ENCODE data around the gene CRB1. TPM values are rescaled to one million over a fixed set of nuclear protein-coding genes. Genes with fewer than 3 reads are reported as not detected.

CRB1 gene
- total and polyA plus RNA-seq, 9 of the 15 experiments (the other 6 are each of a cell fraction or from before 2014, with no cell fraction given), result 0.04 to 0.10 TPM; not detected in 7

GRCh38 chr1:197303463-197303862 lies 35.4 kb downstream of the CRB1 start:
- FAIRE-seq (no peak), ATAC-seq (no peak), DNase-seq (ENCODE audit: extremely low read depth in 1 of 4, low spot score in 3 of 4) (no peak)
- Histone ChIP-seq H4K20me1 (replicated peaks; ENCODE audit: control insufficient read depth, insufficient read depth, low read length) (no peaks in the 10 kb centered on the region), H3K4me1 (replicated peaks in 1 of 2; ENCODE audit: control insufficient read depth in 2 of 2, insufficient read depth in 2 of 2, low read length in 2 of 2) (no peaks in the 10 kb centered on the region), H3K27ac (ENCODE audit: extremely low read depth, low read depth, low read length) (no peak overlapping the region), H3K4me2 (ENCODE audit: insufficient read depth, low read length) (no peak overlapping the region), H3K4me3 (no peak overlapping the region), H2AFZ (ENCODE audit: low read depth, low read length) (no peak overlapping the region), H3K27me3 (ENCODE audit: control insufficient read depth in 2 of 2, insufficient read depth in 2 of 2, low read length in 2 of 2) (no peaks in the 10 kb centered on the region), H3K79me2 (ENCODE audit: control insufficient read depth, insufficient read depth, low read length) (no peaks in the 10 kb centered on the region), H3K36me3 (ENCODE audit: control insufficient read depth, insufficient read depth, low read length) (no peaks in the 10 kb centered on the region), H3K9me1 (ENCODE audit: control insufficient read depth, insufficient read depth, low read length) (no peaks in the 10 kb centered on the region), H3K9ac (ENCODE audit: insufficient read depth in 1 of 2, low read depth in 2 of 2, low read length in 2 of 2) (no peak overlapping the region), H3K9me3 (replicated peaks; ENCODE audit: control insufficient read depth, insufficient read depth, low read depth, low read length) (no peaks in the 10 kb centered on the region)
- CTCF ChIA-PET (ENCODE audit: low intra/inter-chr PET ratio), result no interaction called here
- intact Hi-C loops (cut with micrococcal nuclease), result no loop called here
- POLR2A ChIA-PET, result interaction anchor here (0.8 kb wide), 1 partner anchor 13 kb away, joined by 3 read pairs; no protein-coding TSS in a partner anchor
- BruUV-seq (replicated peaks), result no TSS peak
- in situ Hi-C loops (cut with MboI), result no loop called here
- 0% methylated on average over 1 of the region's 1 CpG for WGBS (ENCODE audit: insufficient coverage, low coverage, missing lambda C conversion rate)
- TF ChIP-seq KDM5B (IDR thresholded peaks at IDR 0.05; ENCODE audit: insufficient replicate concordance, low read depth, low read length) (no peak), SMARCA5 (IDR thresholded peaks at IDR 0.05) (no peak), MGA (IDR thresholded peaks at IDR 0.05) (no peak), E2F3 (CRISPR knock-in tag; IDR thresholded peaks at IDR 0.05) (no peak), MYBL2 (IDR thresholded peaks at IDR 0.05; ENCODE audit: low read depth) (no peak), MYBL2 (CRISPR knock-in tag; IDR thresholded peaks at IDR 0.05; ENCODE audit: borderline replicate concordance) (no peak), NFATC3 (IDR thresholded peaks at IDR 0.05) (no peak), ZBTB8A (IDR thresholded peaks at IDR 0.05; ENCODE audit: partially characterized antibody) (no peak), TAF7 (tag; IDR thresholded peaks at IDR 0.05) (no peak), NUFIP1 (IDR thresholded peaks at IDR 0.05; ENCODE audit: partially characterized antibody) (no peak), ZNF584 (CRISPR knock-in tag; IDR thresholded peaks at IDR 0.05; ENCODE audit: low read depth) (no peak), TCFL5 (CRISPR knock-in tag; conservative IDR thresholded peaks at IDR 0.05) (no peak), MCM3 (IDR thresholded peaks at IDR 0.05) (no peak), POLR2AphosphoS5 (IDR thresholded peaks at IDR 0.05; ENCODE audit: control insufficient read depth, insufficient read depth, low read depth, low read length) (no peak), ATF7 (IDR thresholded peaks at IDR 0.05) (no peak)
